ENCODE data around the gene DFFB.

Gene DFFB

DNA sequence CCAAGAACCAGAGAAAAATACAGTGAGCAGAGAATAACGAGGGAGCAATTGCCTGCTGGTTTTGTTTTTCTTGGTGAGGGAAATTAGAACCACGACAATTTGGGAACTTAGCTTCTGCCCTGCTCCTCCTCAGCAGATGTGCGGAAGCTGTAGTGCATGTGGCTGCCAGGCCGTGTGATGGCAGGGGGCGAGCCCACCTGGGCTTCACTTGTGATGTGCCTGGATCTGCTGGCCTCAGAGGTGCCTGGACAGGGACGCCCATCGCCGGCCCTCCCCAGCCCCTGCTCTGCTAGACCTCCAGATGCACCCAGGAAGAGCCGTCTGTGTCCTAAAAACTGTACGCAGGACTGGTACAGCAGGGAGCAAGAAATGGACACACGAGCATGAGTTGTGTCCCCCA, 71.3 kb downstream of the DFFB start:
- Histone ChIP-seq H3K27ac (replicated peaks) (no peak overlapping the region), H3K27me3 (ENCODE audit: insufficient read depth, poor library complexity, severe bottlenecking) (no peaks in the 10 kb centered on the region), H3K4me3 (replicated peaks; ENCODE audit: insufficient read depth, low read length) (no peak overlapping the region)
- no peak for DNase-seq (ENCODE audit: low read depth in 1 of 2, low spot score in 1 of 2)
- TF ChIP-seq, protein P1, sequence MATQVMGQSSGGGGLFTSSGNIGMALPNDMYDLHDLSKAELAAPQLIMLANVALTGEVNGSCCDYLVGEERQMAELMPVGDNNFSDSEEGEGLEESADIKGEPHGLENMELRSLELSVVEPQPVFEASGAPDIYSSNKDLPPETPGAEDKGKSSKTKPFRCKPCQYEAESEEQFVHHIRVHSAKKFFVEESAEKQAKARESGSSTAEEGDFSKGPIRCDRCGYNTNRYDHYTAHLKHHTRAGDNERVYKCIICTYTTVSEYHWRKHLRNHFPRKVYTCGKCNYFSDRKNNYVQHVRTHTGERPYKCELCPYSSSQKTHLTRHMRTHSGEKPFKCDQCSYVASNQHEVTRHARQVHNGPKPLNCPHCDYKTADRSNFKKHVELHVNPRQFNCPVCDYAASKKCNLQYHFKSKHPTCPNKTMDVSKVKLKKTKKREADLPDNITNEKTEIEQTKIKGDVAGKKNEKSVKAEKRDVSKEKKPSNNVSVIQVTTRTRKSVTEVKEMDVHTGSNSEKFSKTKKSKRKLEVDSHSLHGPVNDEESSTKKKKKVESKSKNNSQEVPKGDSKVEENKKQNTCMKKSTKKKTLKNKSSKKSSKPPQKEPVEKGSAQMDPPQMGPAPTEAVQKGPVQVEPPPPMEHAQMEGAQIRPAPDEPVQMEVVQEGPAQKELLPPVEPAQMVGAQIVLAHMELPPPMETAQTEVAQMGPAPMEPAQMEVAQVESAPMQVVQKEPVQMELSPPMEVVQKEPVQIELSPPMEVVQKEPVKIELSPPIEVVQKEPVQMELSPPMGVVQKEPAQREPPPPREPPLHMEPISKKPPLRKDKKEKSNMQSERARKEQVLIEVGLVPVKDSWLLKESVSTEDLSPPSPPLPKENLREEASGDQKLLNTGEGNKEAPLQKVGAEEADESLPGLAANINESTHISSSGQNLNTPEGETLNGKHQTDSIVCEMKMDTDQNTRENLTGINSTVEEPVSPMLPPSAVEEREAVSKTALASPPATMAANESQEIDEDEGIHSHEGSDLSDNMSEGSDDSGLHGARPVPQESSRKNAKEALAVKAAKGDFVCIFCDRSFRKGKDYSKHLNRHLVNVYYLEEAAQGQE (IDR thresholded peaks at IDR 0.05; ENCODE audit: insufficient replicate concordance, low read depth), result no peak
- TF ChIP-seq GABPA (IDR thresholded peaks at IDR 0.05; ENCODE audit: low read depth) (no peak), POLR2AphosphoS5 (IDR thresholded peaks at IDR 0.05; ENCODE audit: low read depth) (no peak), SPI1 (IDR thresholded peaks at IDR 0.05; ENCODE audit: borderline replicate concordance, low read depth) (no peak)
- TF ChIP-seq, protein P2, sequence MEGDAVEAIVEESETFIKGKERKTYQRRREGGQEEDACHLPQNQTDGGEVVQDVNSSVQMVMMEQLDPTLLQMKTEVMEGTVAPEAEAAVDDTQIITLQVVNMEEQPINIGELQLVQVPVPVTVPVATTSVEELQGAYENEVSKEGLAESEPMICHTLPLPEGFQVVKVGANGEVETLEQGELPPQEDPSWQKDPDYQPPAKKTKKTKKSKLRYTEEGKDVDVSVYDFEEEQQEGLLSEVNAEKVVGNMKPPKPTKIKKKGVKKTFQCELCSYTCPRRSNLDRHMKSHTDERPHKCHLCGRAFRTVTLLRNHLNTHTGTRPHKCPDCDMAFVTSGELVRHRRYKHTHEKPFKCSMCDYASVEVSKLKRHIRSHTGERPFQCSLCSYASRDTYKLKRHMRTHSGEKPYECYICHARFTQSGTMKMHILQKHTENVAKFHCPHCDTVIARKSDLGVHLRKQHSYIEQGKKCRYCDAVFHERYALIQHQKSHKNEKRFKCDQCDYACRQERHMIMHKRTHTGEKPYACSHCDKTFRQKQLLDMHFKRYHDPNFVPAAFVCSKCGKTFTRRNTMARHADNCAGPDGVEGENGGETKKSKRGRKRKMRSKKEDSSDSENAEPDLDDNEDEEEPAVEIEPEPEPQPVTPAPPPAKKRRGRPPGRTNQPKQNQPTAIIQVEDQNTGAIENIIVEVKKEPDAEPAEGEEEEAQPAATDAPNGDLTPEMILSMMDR (IDR thresholded peaks at IDR 0.05; ENCODE audit: insufficient read depth, low read length), result no peak

DNA sequence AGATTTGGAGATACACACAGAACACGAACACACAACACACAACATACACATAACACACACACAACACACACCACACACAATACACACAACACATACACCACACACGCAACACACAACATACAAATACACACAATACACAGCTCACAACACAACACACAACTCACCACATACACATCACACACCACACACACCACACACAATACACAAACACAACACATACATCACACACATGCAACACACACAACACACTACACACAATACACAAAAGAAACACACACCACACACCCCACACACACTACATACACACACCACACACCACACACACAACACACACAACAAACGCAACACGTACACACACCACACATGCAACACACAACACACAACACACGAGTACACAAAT, 71.8 kb downstream of the DFFB start:
- Histone ChIP-seq H3K27me3 (ENCODE audit: insufficient read depth, poor library complexity, severe bottlenecking) (no peaks in the 10 kb centered on the region), H3K27ac (replicated peaks) (no peak overlapping the region), H3K4me3 (replicated peaks; ENCODE audit: insufficient read depth, low read length) (no peak overlapping the region)
- TF ChIP-seq POLR2AphosphoS5 (IDR thresholded peaks at IDR 0.05; ENCODE audit: low read depth), result no peak
- TF ChIP-seq, protein P2 (IDR thresholded peaks at IDR 0.05; ENCODE audit: insufficient read depth, low read length), result no peak
- TF ChIP-seq, protein P1 (IDR thresholded peaks at IDR 0.05; ENCODE audit: insufficient replicate concordance, low read depth), result no peak
- no peak for TF ChIP-seq GABPA (IDR thresholded peaks at IDR 0.05; ENCODE audit: low read depth)
- TF ChIP-seq SPI1 (IDR thresholded peaks at IDR 0.05; ENCODE audit: borderline replicate concordance, low read depth), result no peak
- DNase-seq (ENCODE audit: low read depth in 1 of 2, low spot score in 1 of 2), result no peak

DNA sequence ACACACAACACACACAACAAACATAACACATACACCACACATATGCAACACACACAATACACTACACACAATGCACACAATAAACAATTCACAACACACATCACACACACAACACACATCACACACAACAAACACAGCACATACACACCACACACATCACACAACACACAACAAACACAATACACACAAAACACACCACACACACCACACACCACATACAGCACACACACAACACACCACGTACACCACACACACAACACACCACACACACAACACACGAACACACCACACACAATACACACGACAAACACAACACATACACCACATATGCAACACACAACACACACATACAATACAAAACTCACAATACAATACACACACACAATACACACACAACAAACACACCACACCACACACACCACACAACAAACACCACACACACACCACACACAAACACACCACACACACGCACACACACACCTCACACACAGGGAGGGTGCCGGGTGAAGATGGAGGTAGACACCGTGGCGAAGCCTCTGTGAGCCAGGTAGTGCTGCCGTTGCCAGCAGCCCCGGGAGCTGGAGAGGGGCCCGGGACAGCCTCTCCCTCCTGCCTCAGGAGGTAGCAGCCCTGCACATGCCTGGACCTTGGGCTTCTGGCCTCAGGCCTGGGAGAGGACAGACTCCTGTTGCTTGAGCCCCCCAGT, 73.2 kb downstream of the DFFB start:
- DNase-seq (ENCODE audit: low read depth in 1 of 2, low spot score in 1 of 2), result no peak
- no peak for TF ChIP-seq POLR2AphosphoS5 (IDR thresholded peaks at IDR 0.05; ENCODE audit: low read depth)
- Histone ChIP-seq H3K27ac (replicated peaks) (no peak overlapping the region), H3K4me3 (replicated peaks; ENCODE audit: insufficient read depth, low read length) (no peak overlapping the region), H3K27me3 (ENCODE audit: insufficient read depth, poor library complexity, severe bottlenecking) (no peaks in the 10 kb centered on the region)

DNA sequence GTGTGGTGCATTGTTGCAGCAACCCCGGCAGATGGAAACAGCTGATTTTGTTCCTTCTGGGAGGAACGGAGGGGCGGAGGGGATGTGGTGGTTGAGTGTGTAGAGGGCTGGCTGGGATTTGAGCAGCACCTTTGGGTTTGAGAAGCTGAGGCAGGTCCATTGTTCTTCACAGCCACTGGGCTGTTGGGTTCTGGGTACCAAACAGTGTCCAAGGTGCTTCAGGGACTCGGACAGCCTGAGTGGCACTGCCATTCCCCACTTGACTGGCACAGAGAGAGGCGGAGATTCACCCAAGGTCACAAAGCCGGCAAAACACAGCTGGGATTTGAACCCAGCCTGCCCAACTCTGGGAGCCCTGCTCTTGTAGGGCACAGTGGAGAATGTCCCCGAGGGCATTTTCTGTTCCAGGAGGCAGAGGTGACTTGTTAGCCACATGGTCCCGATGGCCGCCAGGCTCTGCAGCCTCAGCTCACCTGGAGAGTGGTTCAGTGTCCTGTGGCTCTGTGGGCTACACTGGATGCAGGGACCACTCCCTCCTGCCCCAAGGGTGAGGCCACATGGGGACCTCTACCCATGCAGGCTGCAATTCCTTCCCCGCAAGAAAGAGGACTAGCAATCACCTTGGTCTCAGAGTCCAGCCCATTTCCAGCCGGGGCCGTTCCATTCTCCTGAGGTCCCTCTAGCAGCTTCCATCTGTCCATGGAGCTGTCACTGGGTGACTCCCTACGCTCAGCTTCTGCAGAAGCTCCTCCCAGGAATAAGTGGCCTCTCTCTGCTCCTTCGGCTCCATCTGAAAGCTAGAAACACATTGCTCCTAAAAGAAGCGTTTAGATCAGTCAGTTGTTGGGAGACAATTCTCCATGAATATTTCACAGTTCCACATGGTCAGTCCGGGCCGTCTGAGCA, 74.0 kb downstream of the DFFB start:
- H3K27me3 ChIP-seq (ENCODE audit: insufficient read depth, poor library complexity, severe bottlenecking), result no peaks in the 10 kb centered on the region
- no peak for TF ChIP-seq SPI1 (IDR thresholded peaks at IDR 0.05; ENCODE audit: borderline replicate concordance, low read depth)
- TF ChIP-seq, protein P1 (IDR thresholded peaks at IDR 0.05; ENCODE audit: insufficient replicate concordance, low read depth), result no peak
- TF ChIP-seq, protein P2 (IDR thresholded peaks at IDR 0.05; ENCODE audit: insufficient read depth, low read length), result no peak
- no peak for TF ChIP-seq POLR2AphosphoS5 (IDR thresholded peaks at IDR 0.05; ENCODE audit: low read depth)
- TF ChIP-seq GABPA (IDR thresholded peaks at IDR 0.05; ENCODE audit: low read depth), result no peak
- no peak overlapping the region for H3K4me3 ChIP-seq (replicated peaks; ENCODE audit: insufficient read depth, low read length)
- no peak overlapping the region for H3K27ac ChIP-seq (replicated peaks)
- DNase-seq (ENCODE audit: low read depth in 1 of 2, low spot score in 1 of 2), result no peak
